ENCODE results near the gene TULP4. TPM values are rescaled to one million over a fixed set of nuclear protein-coding genes. Genes with fewer than 3 reads are reported as not detected.

The TULP4 gene
- total RNA-seq, 4 donors from 2014 or later = 77.4 to 364 (median 129) TPM

GRCh38 chr6:158376631-158377081 is 64.4 kb downstream of the TULP4 start:
- no peak overlapping the region for H3K4me3 ChIP-seq
- no peaks in the 10 kb centered on the region for H3K9me3 ChIP-seq
- H3K27ac ChIP-seq = no peak overlapping the region
- H3K36me3 ChIP-seq = no peaks in the 10 kb centered on the region
- DNase-seq = no peak
- H3K4me1 ChIP-seq = peaks cover 0 to 6% of the 10 kb centered on the region in 2 donors
- intact Hi-C loops (cut with DNase I; ENCODE audit: low total_unique reads) = no loop called here
- no peaks in the 10 kb centered on the region for H3K27me3 ChIP-seq
- TF ChIP-seq, protein P1, sequence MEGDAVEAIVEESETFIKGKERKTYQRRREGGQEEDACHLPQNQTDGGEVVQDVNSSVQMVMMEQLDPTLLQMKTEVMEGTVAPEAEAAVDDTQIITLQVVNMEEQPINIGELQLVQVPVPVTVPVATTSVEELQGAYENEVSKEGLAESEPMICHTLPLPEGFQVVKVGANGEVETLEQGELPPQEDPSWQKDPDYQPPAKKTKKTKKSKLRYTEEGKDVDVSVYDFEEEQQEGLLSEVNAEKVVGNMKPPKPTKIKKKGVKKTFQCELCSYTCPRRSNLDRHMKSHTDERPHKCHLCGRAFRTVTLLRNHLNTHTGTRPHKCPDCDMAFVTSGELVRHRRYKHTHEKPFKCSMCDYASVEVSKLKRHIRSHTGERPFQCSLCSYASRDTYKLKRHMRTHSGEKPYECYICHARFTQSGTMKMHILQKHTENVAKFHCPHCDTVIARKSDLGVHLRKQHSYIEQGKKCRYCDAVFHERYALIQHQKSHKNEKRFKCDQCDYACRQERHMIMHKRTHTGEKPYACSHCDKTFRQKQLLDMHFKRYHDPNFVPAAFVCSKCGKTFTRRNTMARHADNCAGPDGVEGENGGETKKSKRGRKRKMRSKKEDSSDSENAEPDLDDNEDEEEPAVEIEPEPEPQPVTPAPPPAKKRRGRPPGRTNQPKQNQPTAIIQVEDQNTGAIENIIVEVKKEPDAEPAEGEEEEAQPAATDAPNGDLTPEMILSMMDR (IDR thresholded peaks at IDR 0.05) = no peak
- TF ChIP-seq POLR2A (IDR thresholded peaks at IDR 0.05) = no peak

DNA sequence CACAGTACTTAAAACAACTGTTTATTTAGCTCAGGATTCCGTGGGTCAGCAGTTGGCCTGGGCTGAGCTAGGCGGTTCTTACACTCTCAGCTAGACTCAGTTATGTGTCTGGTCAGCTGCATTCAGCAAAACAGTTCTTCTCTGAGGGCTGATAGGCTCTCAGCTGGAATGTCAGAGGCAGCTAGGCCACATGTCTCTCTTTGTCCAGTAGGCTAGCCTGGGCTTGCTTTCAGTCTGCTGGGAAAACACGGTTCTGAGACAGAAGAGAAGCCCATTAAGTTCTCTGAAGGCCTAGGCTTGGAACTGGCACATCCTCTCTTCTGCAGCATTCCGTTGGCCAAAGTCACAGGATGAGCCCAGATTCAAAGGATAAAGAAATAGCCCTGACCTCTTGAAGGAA is 65.6 kb downstream of the TULP4 start:
- peaks cover 0 to 6% of the 10 kb centered on the region in 2 donors for H3K4me1 ChIP-seq
- H3K36me3 ChIP-seq = no peaks in the 10 kb centered on the region
- no peak overlapping the region for H3K4me3 ChIP-seq
- no peaks in the 10 kb centered on the region for H3K9me3 ChIP-seq
- intact Hi-C loops (cut with DNase I; ENCODE audit: low total_unique reads) = no loop called here
- TF ChIP-seq, protein P1 (IDR thresholded peaks at IDR 0.05) = no peak
- no peak for TF ChIP-seq POLR2A (IDR thresholded peaks at IDR 0.05)
- no peak overlapping the region for H3K27ac ChIP-seq
- no peak for DNase-seq
- no peaks in the 10 kb centered on the region for H3K27me3 ChIP-seq

- intact Hi-C loops (cut with DNase I; ENCODE audit: low total_unique reads) = no loop called here
- H3K27me3 ChIP-seq = no peaks in the 10 kb centered on the region
- H3K9me3 ChIP-seq = no peaks in the 10 kb centered on the region
- H3K4me3 ChIP-seq = no peak overlapping the region
- no peaks in the 10 kb centered on the region for H3K36me3 ChIP-seq
- peaks cover 0 to 3% of the 10 kb centered on the region in 2 donors for H3K4me1 ChIP-seq
- TF ChIP-seq, protein P1 (IDR thresholded peaks at IDR 0.05) = no peak
- TF ChIP-seq POLR2A (IDR thresholded peaks at IDR 0.05) = no peak
- H3K27ac ChIP-seq = no peak overlapping the region
- no peak for DNase-seq
Observed at GRCh38 chr6:158379336-158379735, 67.1 kb downstream of the TULP4 start.

DNA sequence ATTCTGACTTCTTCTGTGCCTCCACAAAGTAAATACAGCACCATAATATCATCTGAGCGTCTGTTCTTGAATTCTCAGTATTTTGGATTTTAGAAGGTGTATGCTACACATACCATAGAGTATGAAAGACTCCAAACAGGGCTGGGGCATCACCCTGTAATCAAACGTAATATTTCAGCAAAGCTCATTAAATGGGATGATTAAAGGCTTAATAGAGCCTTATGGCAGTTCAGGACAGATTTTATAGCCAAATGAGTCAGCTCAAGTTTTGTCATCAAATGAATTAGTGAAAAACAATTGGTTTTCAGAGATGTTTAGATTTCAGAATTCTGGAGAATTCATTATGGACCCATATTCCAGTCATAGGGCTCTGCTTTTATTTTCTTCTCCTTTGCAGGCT is 68.9 kb downstream of the TULP4 start:
- no peak for TF ChIP-seq POLR2A (IDR thresholded peaks at IDR 0.05)
- no peaks in the 10 kb centered on the region for H3K9me3 ChIP-seq
- H3K4me1 ChIP-seq = no peaks in the 10 kb centered on the region
- intact Hi-C loops (cut with DNase I; ENCODE audit: low total_unique reads) = no loop called here
- no peak for DNase-seq
- no peaks in the 10 kb centered on the region for H3K36me3 ChIP-seq
- no peak overlapping the region for H3K4me3 ChIP-seq
- H3K27me3 ChIP-seq = no peaks in the 10 kb centered on the region
- no peak overlapping the region for H3K27ac ChIP-seq

GRCh38 chr6:158382491-158382890 is 70.2 kb downstream of the TULP4 start:
- Histone ChIP-seq H3K36me3 (no peaks in the 10 kb centered on the region), H3K27me3 (no peaks in the 10 kb centered on the region), H3K27ac (no peak overlapping the region), H3K4me1 (no peaks in the 10 kb centered on the region), H3K9me3 (no peaks in the 10 kb centered on the region), H3K4me3 (no peak overlapping the region)
- TF ChIP-seq POLR2A (IDR thresholded peaks at IDR 0.05) = no peak
- TF ChIP-seq, protein P1 (IDR thresholded peaks at IDR 0.05) = no peak
- intact Hi-C loops (cut with DNase I; ENCODE audit: low total_unique reads) = no loop called here
- DNase-seq = no peak

DNA sequence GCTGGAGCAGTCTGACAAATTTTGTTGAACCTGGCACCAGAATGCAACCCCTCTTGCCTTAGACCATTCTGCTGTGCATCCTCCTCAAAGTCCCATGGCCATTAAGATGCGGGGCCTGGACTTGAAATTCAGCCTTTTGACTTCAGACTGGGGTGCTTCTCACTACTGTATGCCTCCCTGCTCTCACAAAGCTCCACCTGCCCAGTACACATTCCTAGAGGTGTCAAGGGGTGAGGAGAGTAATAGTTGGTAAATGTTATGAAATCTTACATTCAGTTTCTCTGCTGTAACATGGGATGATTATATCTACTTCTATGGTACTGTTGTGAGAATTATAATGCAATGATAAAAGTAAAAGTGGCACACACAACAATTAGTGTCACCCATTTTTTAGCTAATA is 70.8 kb downstream of the TULP4 start:
- Histone ChIP-seq H3K27me3 (no peaks in the 10 kb centered on the region), H3K36me3 (no peaks in the 10 kb centered on the region), H3K27ac (no peak overlapping the region), H3K9me3 (no peaks in the 10 kb centered on the region), H3K4me3 (no peak overlapping the region), H3K4me1 (no peaks in the 10 kb centered on the region)
- intact Hi-C loops (cut with DNase I; ENCODE audit: low total_unique reads) = no loop called here
- no peak for TF ChIP-seq POLR2A (IDR thresholded peaks at IDR 0.05)
- TF ChIP-seq, protein P1 (IDR thresholded peaks at IDR 0.05) = no peak
- DNase-seq = no peak

Measured in uterus (tissue), 4 donors.